CD14-positive monocyte (primary cell): ENCODE measurements around the gene QSER1. TPM values are rescaled to one million over a fixed set of nuclear protein-coding genes. Genes with fewer than 3 reads are reported as not detected.
A peak's percentile ranks its signal among the peaks of the same experiment; 100 is the strongest.

ENCODE experiments used
- DNase-seq, 3 donors: peaks; one replicate each; pipeline ENCODE4 v3.0.0-alpha.2; 2011 to 2022
- H2AFZ ChIP-seq: 2 replicates; pipeline ENCODE4 v1.6.0; 2012; ENCODE audit warnings: mild to moderate bottlenecking, low read depth, low read length, inconsistent platforms; ENCODE audit not compliant: insufficient read depth, poor library complexity, severe bottlenecking
- H3K27ac ChIP-seq, 2 donors: 1 replicate in 1 of 2; 2 replicates in 1 of 2; pipeline ENCODE4 v1.5.1; 2012 to 2013; ENCODE audit warnings: low read length in 2 of 2, control low read depth in 1 of 2, inconsistent platforms in 1 of 2, low read depth in 1 of 2, mild to moderate bottlenecking in 1 of 2
- H3K27me3 ChIP-seq, 2 donors: one replicate each; pipeline versions ENCODE4 v1.6.0 to v1.6.1; 2011 to 2013; ENCODE audit warnings: low read length in 2 of 2; ENCODE audit not compliant: control insufficient read depth in 2 of 2, insufficient read depth in 2 of 2
- H3K36me3 ChIP-seq, 2 donors: replicated peaks in 1 of 2; 1 replicate in 1 of 2; 2 replicates in 1 of 2; pipeline versions ENCODE4 v1.5.1 to v1.6.1; 2012 to 2013; ENCODE audit warnings: low read length in 2 of 2, control low read depth in 1 of 2, inconsistent platforms in 1 of 2, mild to moderate bottlenecking in 1 of 2; ENCODE audit not compliant: insufficient read depth in 2 of 2, control insufficient read depth in 1 of 2
- H3K4me1 ChIP-seq, 2 donors: 1 replicate in 1 of 2; 2 replicates in 1 of 2; pipeline versions ENCODE4 v1.5.1 to v1.6.1; 2012 to 2013; ENCODE audit warnings: low read length in 2 of 2, control low read depth in 1 of 2, inconsistent platforms in 1 of 2, mild to moderate bottlenecking in 1 of 2, moderate library complexity in 1 of 2; ENCODE audit not compliant: insufficient read depth in 2 of 2, control insufficient read depth in 1 of 2
- H3K4me2 ChIP-seq: replicated peaks from 2 replicates; pipeline ENCODE3; 2012; ENCODE audit warnings: low read length, moderate library complexity, mild to moderate bottlenecking; ENCODE audit not compliant: poor library complexity, severe bottlenecking; ENCODE audit errors: extremely low read depth
- H3K4me3 ChIP-seq, 3 experiments: fragments of 200-600 bp in 1 of 3; sonication (generic) in 1 of 3; replicated peaks in 1 of 3; 1 replicate in 2 of 3; 2 replicates in 1 of 3; pipeline ENCODE4 v1.5.1; 2011 to 2013; ENCODE audit warnings: low read length in 3 of 3, mild to moderate bottlenecking in 3 of 3, control low read depth in 2 of 3, low read depth in 2 of 3, inconsistent platforms in 1 of 3, moderate library complexity in 1 of 3
- H3K79me2 ChIP-seq: 2 replicates; pipeline ENCODE4 v1.6.0; 2012; ENCODE audit warnings: mild to moderate bottlenecking, control low read depth, inconsistent platforms, low read length, moderate library complexity; ENCODE audit not compliant: insufficient read depth
- H3K9ac ChIP-seq: 2 replicates; pipeline ENCODE4 v1.6.0; 2017; ENCODE audit warnings: low read length, mild to moderate bottlenecking; ENCODE audit not compliant: insufficient read depth, poor library complexity, severe bottlenecking
- H3K9me3 ChIP-seq, 2 donors: replicated peaks in 1 of 2; 1 replicate in 1 of 2; 2 replicates in 1 of 2; pipeline versions ENCODE4 v1.5.1 to v1.6.1; 2012 to 2013; ENCODE audit warnings: low read length in 2 of 2, control low read depth in 1 of 2; ENCODE audit not compliant: control insufficient read depth in 1 of 2, insufficient read depth in 1 of 2
- H4K20me1 ChIP-seq: 2 replicates; pipeline ENCODE4 v1.6.0; 2012; ENCODE audit warnings: mild to moderate bottlenecking, low read length, control low read depth, moderate library complexity; ENCODE audit not compliant: insufficient read depth
- H3K27ac Mint-ChIP-seq, 7 donors: one replicate each; pipeline ENCODE4 v1.8.0; 2020; ENCODE audit warnings: mild to moderate bottlenecking in 7 of 7, mixed read lengths in 7 of 7, moderate library complexity in 6 of 7, inconsistent platforms in 2 of 7
- H3K27me3 Mint-ChIP-seq, 3 donors: one replicate each; pipeline ENCODE4 v1.8.0; 2021 to 2022; ENCODE audit warnings: low read depth in 3 of 3, mild to moderate bottlenecking in 3 of 3, mixed read lengths in 3 of 3, moderate library complexity in 3 of 3, inconsistent platforms in 1 of 3
- H3K36me3 Mint-ChIP-seq, 2 donors: one replicate each; pipeline ENCODE4 v1.8.0; 2020; ENCODE audit warnings: mixed read lengths in 2 of 2, inconsistent platforms in 1 of 2, mild to moderate bottlenecking in 1 of 2
- H3K4me1 Mint-ChIP-seq: one replicate; pipeline ENCODE4 v1.8.0; 2020; ENCODE audit warnings: mild to moderate bottlenecking, mixed read lengths
- H3K4me3 Mint-ChIP-seq, 2 donors: one replicate each; pipeline ENCODE4 v1.8.0; 2020; ENCODE audit warnings: mild to moderate bottlenecking in 2 of 2, mixed read lengths in 2 of 2, moderate library complexity in 1 of 2
- H3K9me3 Mint-ChIP-seq, 7 donors: one replicate each; pipeline ENCODE4 v1.8.0; 2020 to 2022; ENCODE audit warnings: mixed read lengths in 7 of 7, mild to moderate bottlenecking in 6 of 7, moderate library complexity in 6 of 7, inconsistent platforms in 2 of 7
- CTCF ChIP-seq: fragments of 200-600 bp; IDR thresholded peaks from one replicate; pipeline ENCODE4 v1.8.0; 2022; ENCODE audit warnings: antibody characterized with exemption, mild to moderate bottlenecking
- WGBS: methylation state at CpG from one replicate; pipeline ENCODE4 v1.1.5; 2013; ENCODE audit warnings: missing lambda C conversion rate; ENCODE audit not compliant: insufficient coverage; 5-methylcytosine and 5-hydroxymethylcytosine counted together
- intact Hi-C, 2 donors: fragments of 100-400 bp; cut with micrococcal nuclease; formaldehyde crosslinking; loops; one replicate each; pipeline versions ENCODE4 v1.15.0 to v1.15.1; 2023
- polyA plus RNA-seq, 3 donors: library from polyadenylated mRNA; depleted of rRNA in 1 of 3; unstranded in 2 of 3; stranded (reverse) in 1 of 3; fragments of 300-500 nt in 2 of 3; fragments of >200 nt in 1 of 3; fragmentation: Illumina TruSeq in 2 of 3; gene quantifications; 1 replicate in 2 of 3; 2 replicates in 1 of 3; pipeline ENCODE4 v1.2.3, GENCODE V29; 2012 to 2021

QSER1 gene
- polyA plus RNA-seq, 3 donors, result 1.1 to 7.0 (median 2.5) TPM

- WGBS, result 100% methylated on average over 2 of the region's 6 CpGs
- Mint-ChIP-seq H3K27me3 (no peaks in the 10 kb centered on the region), H3K4me3 (no peak overlapping the region), H3K4me1 (peaks cover 2% of the 10 kb centered on the region), H3K36me3 (peaks cover 7 to 18% of the 10 kb centered on the region in 2 donors), H3K27ac (no peak overlapping the region), H3K9me3 (no peaks in the 10 kb centered on the region)
- TF ChIP-seq CTCF, result no peak
- H3K27me3 ChIP-seq, result no peaks in the 10 kb centered on the region
- intact Hi-C loops, result no loop called here
- no peak overlapping the region for H2AFZ ChIP-seq
- no peak overlapping the region for H3K9ac ChIP-seq
- peaks cover 70% of the 10 kb centered on the region for H4K20me1 ChIP-seq
- H3K4me1 ChIP-seq, result no peaks in the 10 kb centered on the region
- DNase-seq, result no peak
- H3K79me2 ChIP-seq, result peaks cover 92% of the 10 kb centered on the region
- H3K4me2 ChIP-seq, result no peak overlapping the region
- no peak overlapping the region for H3K27ac ChIP-seq
- H3K36me3 ChIP-seq, result peaks cover 0 to 7% of the 10 kb centered on the region in 2 donors
- no peaks in the 10 kb centered on the region for H3K9me3 ChIP-seq
- no peak overlapping the region for H3K4me3 ChIP-seq
These were observed 16.0 kb downstream of the QSER1 start for GRCh38 chr11:32908619-32909018.

DNA sequence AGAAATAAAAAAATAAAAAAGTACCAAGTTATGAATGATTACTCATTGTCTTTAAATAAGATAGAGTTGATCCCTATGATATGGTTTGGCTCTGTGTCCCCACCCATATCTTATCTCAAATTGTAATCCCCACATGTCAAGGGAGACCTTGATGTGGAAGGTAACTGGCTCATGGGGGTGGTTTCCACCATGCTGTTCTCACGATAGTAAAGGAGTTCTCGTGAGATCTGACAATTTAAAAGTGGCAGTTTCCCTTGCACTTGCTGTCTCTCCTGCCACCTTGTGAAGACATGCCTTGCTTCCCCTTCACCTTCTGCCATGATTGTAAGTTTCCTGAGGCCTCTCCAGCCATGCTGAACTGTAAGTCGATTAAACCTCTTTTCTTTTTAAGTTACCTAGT, 18.8 kb downstream of the QSER1 start:
- H3K4me1 ChIP-seq, result no peaks in the 10 kb centered on the region
- H3K36me3 ChIP-seq, result peaks cover 0 to 7% of the 10 kb centered on the region in 2 donors
- H3K9me3 ChIP-seq, result no peaks in the 10 kb centered on the region
- Mint-ChIP-seq H3K27ac (peak overlapping the region in 1 of 7 donors; percentile 34), H3K4me1 (peaks cover 2% of the 10 kb centered on the region), H3K36me3 (peaks cover 7 to 16% of the 10 kb centered on the region in 2 donors), H3K4me3 (no peak overlapping the region), H3K27me3 (no peaks in the 10 kb centered on the region), H3K9me3 (no peaks in the 10 kb centered on the region)
- H4K20me1 ChIP-seq, result peaks cover 58% of the 10 kb centered on the region
- no peak for DNase-seq
- H3K27me3 ChIP-seq, result no peaks in the 10 kb centered on the region
- no peak overlapping the region for H2AFZ ChIP-seq
- H3K79me2 ChIP-seq, result peaks cover 88% of the 10 kb centered on the region
- TF ChIP-seq CTCF, result no peak
- intact Hi-C loops, result no loop called here
- 100% methylated on average over 2 of the region's 3 CpGs for WGBS
- no peak overlapping the region for H3K4me2 ChIP-seq
- no peak overlapping the region for H3K9ac ChIP-seq
- H3K27ac ChIP-seq, result no peak overlapping the region
- no peak overlapping the region for H3K4me3 ChIP-seq
